Activated naive CD4-positive, alpha-beta T cell treated with anti-CD3 and anti-CD28 coated beads, Interleukin-2, amount 50 U/mL, for 72 hours (primary cell): ENCODE measurements around the gene KRTAP1-4. TPM values are rescaled to one million over a fixed set of nuclear protein-coding genes. Genes with fewer than 3 reads are reported as not detected.
"Not testable (repeated sequence)": the region's sequence is repeated elsewhere in the genome, so short reads cannot be mapped to it uniquely, and the experiment has no call there.

ENCODE experiments used
- ATAC-seq, 2 donors: fragments of 150-1000 bp; cut with Tn5 transposase; 2 replicates each; pipeline ENCODE4 v1.10.0; 2021; ENCODE audit warnings: mild to moderate bottlenecking in 2 of 2, moderate library complexity in 2 of 2
- DNase-seq, 2 donors: peaks; one replicate each; pipeline ENCODE4 v3.0.0; 2021 to 2022; ENCODE audit warnings: low spot score in 2 of 2
- H3K27ac Mint-ChIP-seq, 2 donors: one replicate each; pipeline ENCODE4 v1.8.0; 2022; ENCODE audit warnings: mild to moderate bottlenecking in 2 of 2, mixed read lengths in 2 of 2
- H3K36me3 Mint-ChIP-seq, 2 donors: one replicate each; pipeline ENCODE4 v1.8.0; 2022; ENCODE audit warnings: mixed read lengths in 2 of 2
- H3K9me3 Mint-ChIP-seq, 2 donors: one replicate each; pipeline ENCODE4 v1.8.0; 2022; ENCODE audit warnings: mixed read lengths in 2 of 2
- total RNA-seq, 2 donors: library from RNA; stranded (reverse); gene quantifications; one replicate each; pipeline ENCODE4 v1.2.3, GENCODE V29; 2022

KRTAP1-4 gene
- total RNA-seq = not detected

- ATAC-seq = no peak
- no peak within 1 kb of the TSS for H3K27ac Mint-ChIP-seq
Measured at GRCh38 chr17:41029633-41030245, at the start of gene KRTAP1-4. KRTAP1-4 (minus strand) TSS chr17:41030195; CDS start chr17:41030078, 117 bp downstream.

GRCh38 chr17:41076788-41077187 is 46.8 kb upstream of the KRTAP1-4 start:
- no peak for DNase-seq
- Mint-ChIP-seq H3K36me3 (no peaks in the 10 kb centered on the region), H3K27ac (no peak overlapping the region), H3K9me3 (no peaks in the 10 kb centered on the region)
- ATAC-seq = no peak

More at GRCh38 chr17:41029633-41030245, at the start of gene KRTAP1-4:
- Mint-ChIP-seq H3K36me3 (no peaks in the 10 kb centered on the region), H3K9me3 (no peaks in the 10 kb centered on the region)
- DNase-seq = no peak

GRCh38 chr17:41073676-41074075 is 43.7 kb upstream of the KRTAP1-4 start:
- no peak for DNase-seq
- Mint-ChIP-seq H3K27ac (no peak overlapping the region), H3K36me3 (no peaks in the 10 kb centered on the region), H3K9me3 (no peaks in the 10 kb centered on the region)
- no peak for ATAC-seq

GRCh38 chr17:41071606-41072360 is 41.8 kb upstream of the KRTAP1-4 start:
- no peaks in the 10 kb centered on the region for H3K9me3 Mint-ChIP-seq
- ATAC-seq = no peak

GRCh38 chr17:41069031-41069430 is 39.0 kb upstream of the KRTAP1-4 start:
- Mint-ChIP-seq H3K36me3 (no peaks in the 10 kb centered on the region), H3K27ac (no peak overlapping the region), H3K9me3 (no peaks in the 10 kb centered on the region)
- DNase-seq (no peak), ATAC-seq (no peak)

More at GRCh38 chr17:41071606-41072360, 41.8 kb upstream of the KRTAP1-4 start:
- DNase-seq = no peak
- Mint-ChIP-seq H3K36me3 (no peaks in the 10 kb centered on the region), H3K27ac (no peak overlapping the region)

GRCh38 chr17:41067281-41067680 is 37.3 kb upstream of the KRTAP1-4 start:
- ATAC-seq (no peak), DNase-seq (no peak)
- H3K9me3 Mint-ChIP-seq = no peaks in the 10 kb centered on the region
- no peaks in the 10 kb centered on the region for H3K36me3 Mint-ChIP-seq
- H3K27ac Mint-ChIP-seq = no peak overlapping the region

- Mint-ChIP-seq H3K9me3 (no peaks in the 10 kb centered on the region), H3K36me3 (no peaks in the 10 kb centered on the region), H3K27ac (no peak within 1 kb of the TSS)
- peak in 1 of 2 donors; percentile 72 for ATAC-seq
- DNase-seq = no peak
Measured at GRCh38 chr17:41065829-41066624, 36.0 kb upstream of the KRTAP1-4 start, which contains the start of gene KRTAP2-4. KRTAP2-4 (minus strand) TSS chr17:41065879; CDS start chr17:41065845, 34 bp downstream.

- H3K9me3 Mint-ChIP-seq, H3K27ac Mint-ChIP-seq, ATAC-seq, DNase-seq, H3K36me3 Mint-ChIP-seq: not testable (repeated sequence)
Measured at GRCh38 chr17:41065016-41065689, 35.2 kb upstream of the KRTAP1-4 start.

GRCh38 chr17:41064301-41064700 is 34.3 kb upstream of the KRTAP1-4 start:
- H3K27ac Mint-ChIP-seq = no peak overlapping the region
- H3K36me3 Mint-ChIP-seq = no peaks in the 10 kb centered on the region
- ATAC-seq (no peak), DNase-seq (no peak)
- no peaks in the 10 kb centered on the region for H3K9me3 Mint-ChIP-seq

GRCh38 chr17:41063449-41063848 is 33.5 kb upstream of the KRTAP1-4 start:
- Mint-ChIP-seq H3K9me3 (no peaks in the 10 kb centered on the region), H3K27ac (no peak overlapping the region), H3K36me3 (no peaks in the 10 kb centered on the region)
- no peak for DNase-seq
- ATAC-seq = no peak

GRCh38 chr17:41061964-41062363 is 32.0 kb upstream of the KRTAP1-4 start:
- DNase-seq = no peak
- Mint-ChIP-seq H3K27ac (no peak overlapping the region), H3K36me3 (peaks cover 0 to 4% of the 10 kb centered on the region in 2 donors), H3K9me3 (peaks cover 3 to 5% of the 10 kb centered on the region in 2 donors)
- no peak for ATAC-seq

- ATAC-seq = no peak
- no peak for DNase-seq
- no peak within 1 kb of the TSS for H3K27ac Mint-ChIP-seq
- H3K36me3 Mint-ChIP-seq = peaks cover 0 to 4% of the 10 kb centered on the region in 2 donors
- peaks cover 3 to 5% of the 10 kb centered on the region in 2 donors for H3K9me3 Mint-ChIP-seq
Measured at GRCh38 chr17:41060052-41060604, 30.1 kb upstream of the KRTAP1-4 start, which contains the start of gene KRTAP2-3. KRTAP2-3 (minus strand) TSS chr17:41060114; CDS start chr17:41060050, 64 bp downstream.

- H3K27ac Mint-ChIP-seq, ATAC-seq: not testable (repeated sequence)
Measured at GRCh38 chr17:41059276-41060051, 29.5 kb upstream of the KRTAP1-4 start.

GRCh38 chr17:41058741-41059140 is 28.7 kb upstream of the KRTAP1-4 start:
- ATAC-seq = no peak
- peaks cover 3 to 5% of the 10 kb centered on the region in 2 donors for H3K9me3 Mint-ChIP-seq
- no peak for DNase-seq
- H3K27ac Mint-ChIP-seq = no peak overlapping the region
- H3K36me3 Mint-ChIP-seq = peaks cover 0 to 4% of the 10 kb centered on the region in 2 donors

More at GRCh38 chr17:41059276-41060051, 29.5 kb upstream of the KRTAP1-4 start:
- not testable (repeated sequence) for H3K9me3 Mint-ChIP-seq, H3K36me3 Mint-ChIP-seq, DNase-seq

GRCh38 chr17:41057547-41057946 is 27.6 kb upstream of the KRTAP1-4 start:
- no peak overlapping the region for H3K27ac Mint-ChIP-seq
- peaks cover 3 to 8% of the 10 kb centered on the region in 2 donors for H3K9me3 Mint-ChIP-seq
- DNase-seq (no peak), ATAC-seq (no peak)
- peaks cover 0 to 4% of the 10 kb centered on the region in 2 donors for H3K36me3 Mint-ChIP-seq
